Measurements from ENCODE around the gene CLC.
"Not testable (repeated sequence)": the region's sequence is repeated elsewhere in the genome, so short reads cannot be mapped to it uniquely, and the experiment has no call there.

Gene CLC

DNA sequence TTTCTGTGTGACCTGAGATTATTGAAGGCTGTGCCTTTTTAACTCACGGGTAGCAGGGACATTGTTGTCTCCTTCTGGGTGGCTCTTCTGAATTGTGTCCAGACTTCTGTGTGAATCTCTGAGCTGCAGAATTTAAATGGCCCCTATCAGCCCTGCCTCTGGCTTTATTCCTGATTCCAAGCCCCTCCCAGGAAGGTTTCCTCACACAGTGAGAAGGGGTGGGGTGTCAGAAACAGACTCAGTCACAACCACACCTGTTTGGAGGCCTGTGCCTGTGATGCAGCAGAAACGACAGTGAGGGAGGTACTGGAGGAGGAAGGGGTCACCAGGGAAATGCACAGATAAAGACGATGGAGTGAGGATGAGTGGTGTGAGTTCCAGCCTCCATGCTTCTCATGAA lies at the start of gene CLC:
Gene CLC, minus strand, starts transcription at position 139 of the 400 bp plus-strand sequence. Its CDS starts 77 bp downstream, at position 62.
- no peak for DNase-seq

GRCh38 chr19:39780894-39781293 lies 43.1 kb upstream of the CLC start:
- no peak for DNase-seq

DNA sequence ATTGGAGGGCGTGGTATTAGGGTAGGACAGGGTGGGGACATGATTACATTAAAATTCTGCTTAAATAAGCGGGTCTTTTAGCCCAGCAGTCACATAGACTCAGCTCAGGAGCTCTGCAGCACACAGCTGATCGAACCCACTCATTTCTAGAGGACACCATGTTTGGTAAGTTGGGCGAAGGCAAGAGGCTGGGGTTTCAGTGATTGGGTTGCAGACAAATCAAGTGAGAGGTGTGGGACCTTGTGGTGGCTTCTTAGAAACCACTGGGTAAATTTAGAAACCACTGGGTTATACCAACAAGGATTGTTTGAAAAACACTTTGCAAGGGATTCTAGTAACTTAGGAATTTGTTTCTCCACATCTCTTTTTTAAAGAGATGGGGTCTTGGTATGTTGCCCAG lies 40.9 kb upstream of the CLC start, which contains the start of gene LEUTX:
Gene LEUTX, plus strand, starts transcription at position 92 of the 400 bp plus-strand sequence. Its CDS starts 67 bp downstream, at position 159.
- no peak for DNase-seq

- DNase-seq, result no peak
Observed at GRCh38 chr19:39768786-39769185, 31.0 kb upstream of the CLC start.

DNA sequence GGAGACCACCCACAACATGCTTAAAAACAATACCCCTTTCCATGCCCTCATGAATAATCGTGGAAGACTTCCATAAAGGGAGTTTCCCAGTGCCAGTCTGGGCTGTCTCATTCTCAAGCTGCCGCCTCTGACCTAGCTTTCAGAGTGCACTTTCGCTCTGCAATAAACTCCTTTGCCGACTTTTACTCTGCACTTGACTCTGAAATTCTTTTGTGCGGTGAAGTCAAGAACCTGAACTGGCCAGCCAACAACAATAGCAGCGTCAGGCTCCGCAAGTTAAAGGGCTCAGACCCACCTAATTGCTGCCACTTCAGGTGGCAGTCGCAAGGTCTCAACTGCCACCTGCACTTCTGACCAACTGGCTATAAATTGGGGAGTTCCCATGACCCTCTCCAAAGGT lies 30.5 kb upstream of the CLC start:
- no peak for DNase-seq

DNA sequence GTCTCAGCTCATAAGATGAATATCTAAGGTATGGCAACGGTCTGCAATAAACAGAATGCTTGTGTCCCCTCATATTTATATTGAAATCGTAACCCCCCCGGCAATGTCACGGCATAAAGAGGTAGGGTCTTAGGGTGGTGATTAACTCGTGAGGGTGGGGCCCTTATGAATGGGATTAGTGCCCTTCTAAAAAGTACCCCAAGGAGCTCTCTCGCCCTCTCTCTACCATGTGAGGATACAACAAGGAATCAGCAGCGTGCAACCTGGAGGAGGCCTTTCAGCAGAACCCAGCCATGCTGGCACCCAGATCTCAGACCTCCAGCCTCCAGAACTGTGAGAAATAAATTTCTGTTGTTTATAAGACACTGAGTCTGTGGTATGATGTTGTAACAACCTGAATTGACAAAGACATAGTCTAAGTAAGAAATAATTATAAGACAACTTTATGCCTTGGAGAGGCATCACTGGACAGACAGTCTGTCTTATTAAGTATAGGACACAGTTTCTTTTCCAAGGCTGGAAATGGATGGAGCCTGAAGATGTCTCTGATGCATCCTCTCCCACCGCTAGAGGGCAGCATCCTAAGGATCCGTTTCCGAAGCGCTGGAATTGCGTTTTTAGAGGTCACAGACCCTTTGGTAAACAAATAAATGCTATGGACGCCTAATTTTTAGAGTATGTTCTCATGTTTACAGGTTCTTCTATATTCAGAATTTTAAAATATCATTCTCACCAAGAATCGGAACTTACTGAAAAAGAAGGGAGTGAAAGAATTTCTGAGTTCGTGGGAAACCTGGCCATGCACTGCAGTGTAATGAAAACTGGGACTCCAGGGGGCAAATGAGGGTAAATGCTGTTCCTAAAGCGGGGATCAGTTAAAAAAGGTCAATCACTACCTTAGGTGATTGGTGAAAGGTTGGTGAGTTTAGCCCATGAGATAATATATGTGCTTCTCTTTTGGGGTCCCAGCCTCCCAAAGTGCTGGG lies 27.6 kb upstream of the CLC start:
- DNase-seq, result peak; percentile 37

DNA sequence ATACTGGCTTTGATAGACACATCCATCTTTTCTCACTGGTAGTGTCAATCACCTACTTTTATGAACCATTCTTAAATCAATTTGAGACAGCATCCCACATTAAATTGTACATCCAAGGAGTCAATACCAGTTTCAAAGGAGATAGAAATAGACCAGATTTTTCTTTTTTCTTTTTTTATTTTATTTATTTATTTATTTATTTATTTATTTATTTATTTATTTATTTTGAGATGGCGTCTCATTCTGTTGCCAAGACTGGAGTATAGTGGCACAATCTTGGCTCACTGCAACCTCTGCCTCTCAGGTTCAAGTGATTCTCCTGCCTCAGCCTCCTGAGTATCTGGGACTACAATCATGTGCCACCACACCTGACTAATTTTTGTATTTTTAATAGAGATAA lies 24.0 kb upstream of the CLC start:
- not testable (repeated sequence) for DNase-seq

DNA sequence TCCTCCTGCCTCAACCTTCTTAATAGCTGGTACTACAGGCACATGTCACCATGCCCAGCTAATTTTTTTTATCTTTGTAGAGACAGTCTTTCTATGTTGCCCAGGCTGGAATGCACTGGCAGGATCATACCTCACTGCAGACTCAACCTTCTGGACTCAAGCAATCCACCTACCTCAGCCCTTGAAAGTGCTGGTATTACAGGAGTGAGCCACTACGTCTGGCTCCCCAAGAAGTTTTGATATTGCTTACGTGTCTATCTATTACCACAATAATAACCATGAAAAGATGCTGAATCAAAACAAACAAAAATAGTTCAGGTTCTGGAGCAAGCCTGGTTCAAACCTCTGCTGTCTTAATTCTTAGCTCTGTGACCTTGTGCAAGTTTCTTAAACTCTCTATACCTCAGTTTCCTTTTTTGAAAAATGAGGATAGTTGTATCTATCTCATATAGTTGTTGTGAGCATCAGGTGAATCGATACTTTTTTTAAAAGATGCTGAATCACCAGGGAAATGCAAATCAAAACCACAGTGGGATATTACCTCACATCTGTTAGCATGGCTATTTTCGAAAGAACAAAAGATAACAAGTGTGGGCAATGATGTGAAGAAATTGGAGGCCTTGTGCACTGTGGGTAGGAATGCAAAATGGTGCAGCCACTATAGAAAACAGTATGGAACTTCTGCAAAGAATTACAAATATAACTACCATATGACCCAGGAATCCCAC lies 21.8 kb upstream of the CLC start:
- no peak for DNase-seq

- DNase-seq, result no peak
Observed at GRCh38 chr19:39754971-39755370, 17.1 kb upstream of the CLC start.

DNA sequence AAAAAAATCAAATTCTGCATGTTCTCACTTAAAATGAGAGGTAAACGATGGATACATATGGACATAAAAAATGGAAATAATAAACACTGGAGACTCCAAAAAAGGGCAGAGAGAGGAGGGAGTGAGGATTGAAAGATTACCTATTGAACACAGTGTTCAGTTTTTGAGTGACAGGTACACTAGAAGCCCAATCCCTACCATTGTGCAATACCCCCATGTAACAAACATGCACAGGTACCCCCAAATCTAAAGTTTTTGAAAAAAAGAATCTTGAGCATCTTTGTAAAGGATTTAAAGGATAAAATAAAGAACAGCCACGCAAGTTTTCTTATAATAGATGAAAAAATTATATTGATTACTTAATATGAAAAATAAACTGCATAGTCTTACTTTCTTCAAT lies 16.7 kb upstream of the CLC start:
- DNase-seq, result no peak

DNA sequence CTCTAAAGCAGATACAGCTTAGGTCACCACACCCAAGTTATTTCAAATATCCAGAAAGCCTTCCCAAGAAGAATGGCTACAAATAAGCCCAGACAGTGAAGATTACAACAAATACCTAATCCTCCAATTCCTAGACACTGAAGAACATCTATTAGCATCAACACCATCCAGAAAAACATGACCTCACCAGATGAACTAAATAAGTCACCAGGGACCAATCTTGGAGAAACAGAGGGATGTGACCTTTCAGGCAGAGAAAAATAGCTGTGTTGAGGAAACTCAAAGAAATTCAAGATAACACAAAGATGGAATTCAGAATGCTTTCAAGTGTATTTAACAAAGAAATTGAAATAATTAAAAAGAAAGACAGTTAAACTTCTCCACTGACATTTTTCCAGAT lies 15.0 kb upstream of the CLC start:
- DNase-seq, result no peak

- no peak for DNase-seq
Observed at GRCh38 chr19:39752390-39752789, 14.6 kb upstream of the CLC start.

DNA sequence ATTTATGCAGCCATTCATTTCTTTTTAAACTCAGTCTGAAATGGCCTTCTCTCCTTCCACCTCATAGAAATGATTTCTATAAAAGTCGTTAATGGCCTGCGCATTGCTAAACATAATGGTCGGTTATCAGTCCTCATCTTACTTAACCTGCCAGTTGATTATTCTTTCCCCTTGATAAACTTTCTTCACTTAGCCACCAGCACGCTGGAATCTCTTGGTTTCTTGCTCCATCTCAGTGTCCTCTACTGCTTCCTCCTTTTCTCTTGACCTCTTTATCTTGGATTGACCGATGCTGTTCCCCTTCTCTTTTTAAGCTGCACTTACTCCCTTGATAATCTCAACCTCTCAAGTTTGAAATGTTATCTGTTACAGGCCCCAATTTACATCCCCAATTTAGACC lies 12.2 kb upstream of the CLC start:
- DNase-seq, result no peak

DNA sequence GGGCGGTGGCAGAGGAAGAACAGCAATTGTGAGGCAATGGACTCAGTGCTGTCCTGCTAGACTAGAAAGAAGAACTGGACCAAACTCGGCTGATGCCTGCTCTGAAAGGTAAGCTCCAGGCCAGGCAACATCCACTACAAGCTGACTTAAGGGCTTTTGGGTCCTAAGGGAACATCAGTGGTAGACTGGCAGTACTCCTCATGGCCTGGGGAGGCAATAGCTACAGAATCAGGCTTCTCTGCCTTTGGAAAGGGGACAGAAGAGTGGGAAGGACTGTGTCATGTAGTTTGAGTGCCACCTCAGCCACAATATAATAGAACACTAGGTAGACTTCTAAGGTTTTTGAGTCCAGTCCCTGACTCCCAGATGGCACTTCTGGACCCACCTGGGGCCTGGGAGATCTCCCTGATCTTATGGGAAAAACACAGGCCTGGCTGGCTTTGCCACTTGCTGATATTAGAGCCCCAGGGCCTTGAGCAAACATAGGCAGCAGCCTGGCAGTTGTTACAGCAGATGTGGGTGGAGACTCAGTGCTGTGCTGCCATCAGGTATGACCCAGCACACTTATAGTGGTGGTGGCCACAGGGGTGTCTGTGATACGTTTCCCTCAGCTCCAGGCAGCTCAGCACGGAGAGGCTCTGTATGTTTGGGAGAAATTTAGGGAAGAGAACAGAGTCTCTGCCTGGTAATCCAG lies 9.2 kb upstream of the CLC start:
- no peak for DNase-seq

DNA sequence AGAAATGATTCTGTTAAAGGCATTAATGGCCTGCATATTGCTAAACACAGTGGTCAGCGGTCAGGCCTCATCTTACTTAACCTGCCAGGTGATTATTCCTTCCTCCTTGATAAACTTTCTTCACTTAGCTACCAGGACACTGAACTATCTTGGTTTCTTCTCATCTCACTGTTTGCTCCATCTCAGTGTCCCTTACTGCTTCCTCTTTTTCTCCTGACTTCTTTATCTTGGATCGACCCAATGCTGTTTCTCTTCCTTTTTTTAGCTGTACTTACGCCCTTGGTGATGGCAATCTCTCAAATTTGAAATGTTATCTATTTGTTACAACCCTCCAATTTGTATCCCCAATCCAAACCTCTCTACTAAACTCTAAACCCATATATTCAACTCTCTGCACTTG lies 7.8 kb upstream of the CLC start:
- DNase-seq, result no peak

- DNase-seq, result no peak
Observed at GRCh38 chr19:39740395-39740794, 2.6 kb upstream of the CLC start.

DNA sequence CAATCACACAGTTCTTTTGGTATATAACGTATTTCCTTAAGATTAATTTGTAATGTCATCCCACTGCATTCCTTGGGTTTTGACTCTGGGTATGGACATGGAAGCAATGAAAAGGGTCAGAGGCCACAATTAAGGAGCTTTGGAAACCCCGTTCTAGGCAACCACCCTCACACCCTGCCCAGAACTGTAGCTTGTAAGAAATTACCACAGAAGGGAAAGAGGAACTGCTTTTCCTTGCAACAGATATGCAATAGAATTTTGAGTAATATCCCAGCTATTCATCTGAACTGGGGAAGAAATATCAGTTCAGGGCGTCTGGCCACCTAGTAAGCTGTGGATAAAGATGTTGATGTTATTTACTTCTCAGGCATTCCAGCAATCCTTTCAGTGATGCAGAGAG lies 985 bp upstream of the CLC start:
- DNase-seq, result no peak

DNA sequence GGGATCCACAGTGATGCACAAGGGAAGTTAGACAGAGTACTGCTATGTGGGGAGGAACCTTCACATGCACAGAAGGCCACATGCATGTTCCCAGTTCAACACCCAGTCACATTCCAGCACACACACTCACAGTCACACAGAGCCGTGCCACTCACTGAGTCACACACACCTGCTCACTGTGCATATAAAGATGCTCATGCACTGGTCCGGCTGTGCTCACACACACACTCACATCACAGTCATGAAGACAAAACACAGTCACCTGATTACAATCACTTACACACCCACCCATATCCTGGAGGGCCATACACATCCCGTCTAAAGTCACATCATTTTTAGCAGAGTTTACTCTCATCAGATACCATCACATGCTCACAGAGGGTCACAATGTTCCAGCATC lies 478 bp downstream of the CLC start:
- DNase-seq, result peak; percentile 11

DNA sequence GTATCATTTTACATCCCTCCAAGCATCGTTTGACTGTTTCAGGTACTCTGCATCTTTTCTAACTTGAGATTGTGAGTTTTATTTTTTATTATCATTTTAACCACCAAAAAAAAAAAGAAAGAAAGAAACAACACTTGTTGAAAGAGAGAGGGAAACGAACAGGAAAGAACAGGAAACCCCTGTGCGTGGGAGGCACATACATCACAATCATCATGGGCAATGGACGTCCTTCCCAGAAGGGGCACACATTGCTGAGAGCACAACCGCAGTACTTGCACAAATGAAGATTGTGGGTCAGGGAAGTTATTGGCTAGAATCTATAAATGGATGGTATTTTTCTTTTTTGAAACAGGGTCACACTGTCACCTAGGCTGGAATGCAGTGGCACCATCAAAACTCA lies 1.7 kb downstream of the CLC start:
- DNase-seq, result no peak

- DNase-seq, result no peak
Observed at GRCh38 chr19:39735688-39736087, 2.1 kb downstream of the CLC start.

- no peak for DNase-seq
Observed at GRCh38 chr19:39733841-39734240, 4.0 kb downstream of the CLC start.

DNA sequence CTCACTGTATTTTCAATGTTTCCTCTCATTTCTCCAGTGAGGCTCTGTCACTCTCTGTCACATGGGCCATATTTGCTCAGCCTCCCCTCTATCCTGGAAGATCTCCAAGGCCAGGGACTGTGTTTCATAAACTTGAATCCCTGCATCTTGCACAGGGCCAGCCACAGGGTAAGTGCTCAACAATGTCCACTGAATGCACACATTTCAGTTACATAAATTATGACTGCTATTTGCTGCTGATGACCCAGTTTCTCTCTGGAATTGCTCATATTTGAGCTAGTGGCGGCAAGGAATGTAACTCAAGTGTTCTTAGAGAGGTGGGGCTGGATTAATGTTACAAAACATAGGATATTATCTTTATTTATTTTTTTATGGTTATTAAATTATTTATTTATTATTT lies 6.1 kb downstream of the CLC start:
- no peak for DNase-seq

GRCh38 chr19:39729594-39729993 lies 8.2 kb downstream of the CLC start:
- DNase-seq, result no peak

Data from CD4-positive, alpha-beta T cell treated with Interleukin-4 for 4 hours (primary cell).